Endothelial cell (in vitro differentiated cells): Measurements from ENCODE around the gene KIF21B. TPM values are rescaled to one million over a fixed set of nuclear protein-coding genes. Genes with fewer than 3 reads are reported as not detected.

ENCODE experiments used
- DNase-seq: peaks from one replicate; pipeline ENCODE4 v3.0.0; 2021; ENCODE audit warnings: low spot score
- H3K27ac Mint-ChIP-seq: one replicate; pipeline ENCODE4 v1.8.0; 2021; ENCODE audit warnings: mixed read lengths, inconsistent platforms; ENCODE audit not compliant: unreplicated experiment
- H3K27me3 Mint-ChIP-seq: one replicate; pipeline ENCODE4 v1.8.0; 2021; ENCODE audit warnings: mild to moderate bottlenecking, moderate library complexity, mixed read lengths, inconsistent platforms; ENCODE audit not compliant: unreplicated experiment
- H3K36me3 Mint-ChIP-seq: one replicate; pipeline ENCODE4 v1.8.0; 2021; ENCODE audit warnings: mild to moderate bottlenecking, low read depth, mixed read lengths, inconsistent platforms; ENCODE audit not compliant: unreplicated experiment
- H3K4me1 Mint-ChIP-seq: one replicate; pipeline ENCODE4 v1.8.0; 2021; ENCODE audit warnings: mild to moderate bottlenecking, mixed read lengths, inconsistent platforms; ENCODE audit not compliant: unreplicated experiment
- H3K4me3 Mint-ChIP-seq: one replicate; pipeline ENCODE4 v1.8.0; 2021; ENCODE audit warnings: mild to moderate bottlenecking, mixed read lengths, inconsistent platforms; ENCODE audit not compliant: unreplicated experiment
- H3K9me3 Mint-ChIP-seq: one replicate; pipeline ENCODE4 v1.8.0; 2021; ENCODE audit warnings: mixed read lengths, inconsistent platforms; ENCODE audit not compliant: unreplicated experiment
- total RNA-seq: library from RNA; stranded (reverse); fragmentation: NEBNext Ultra II Directional; extraction: Animal tissue kit (Norgen Biotek cat#: 25700); gene quantifications from one replicate; pipeline ENCODE4 v1.2.1, GENCODE V29; 2021; ENCODE audit not compliant: unreplicated experiment
- TF ChIP-seq, protein P1 (sequence below): fragments of 200-600 bp; sonication (generic); IDR thresholded peaks from one replicate; pipeline ENCODE4 v1.5.0; 2021; ENCODE audit warnings: antibody characterized with exemption; ENCODE audit not compliant: unreplicated experiment

KIF21B gene
- total RNA-seq, 1 donor from 2014 or later = 8.4 TPM

DNA sequence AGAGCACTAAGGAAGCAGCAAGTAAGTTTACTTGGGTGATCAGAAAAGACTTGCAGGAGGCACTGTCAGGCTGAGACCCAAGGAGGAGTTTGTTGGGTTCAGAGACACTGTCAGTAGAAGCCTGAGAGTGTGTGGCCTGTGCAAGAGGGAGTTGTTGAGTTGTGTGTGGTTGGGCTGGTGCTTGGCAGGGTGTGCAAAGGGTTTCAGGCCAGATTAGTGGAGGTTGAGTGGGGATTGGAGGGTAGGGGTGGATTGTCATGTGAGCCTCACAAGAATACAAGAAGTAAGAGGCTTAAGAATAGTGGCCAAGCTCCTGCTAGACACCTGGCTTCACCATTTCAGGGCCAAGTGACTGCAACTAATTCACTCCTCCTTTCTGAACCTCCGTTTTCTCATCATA lies 8.9 kb upstream of the KIF21B start:
- peaks cover 4% of the 10 kb centered on the region for H3K27me3 Mint-ChIP-seq
- TF ChIP-seq, protein P1, sequence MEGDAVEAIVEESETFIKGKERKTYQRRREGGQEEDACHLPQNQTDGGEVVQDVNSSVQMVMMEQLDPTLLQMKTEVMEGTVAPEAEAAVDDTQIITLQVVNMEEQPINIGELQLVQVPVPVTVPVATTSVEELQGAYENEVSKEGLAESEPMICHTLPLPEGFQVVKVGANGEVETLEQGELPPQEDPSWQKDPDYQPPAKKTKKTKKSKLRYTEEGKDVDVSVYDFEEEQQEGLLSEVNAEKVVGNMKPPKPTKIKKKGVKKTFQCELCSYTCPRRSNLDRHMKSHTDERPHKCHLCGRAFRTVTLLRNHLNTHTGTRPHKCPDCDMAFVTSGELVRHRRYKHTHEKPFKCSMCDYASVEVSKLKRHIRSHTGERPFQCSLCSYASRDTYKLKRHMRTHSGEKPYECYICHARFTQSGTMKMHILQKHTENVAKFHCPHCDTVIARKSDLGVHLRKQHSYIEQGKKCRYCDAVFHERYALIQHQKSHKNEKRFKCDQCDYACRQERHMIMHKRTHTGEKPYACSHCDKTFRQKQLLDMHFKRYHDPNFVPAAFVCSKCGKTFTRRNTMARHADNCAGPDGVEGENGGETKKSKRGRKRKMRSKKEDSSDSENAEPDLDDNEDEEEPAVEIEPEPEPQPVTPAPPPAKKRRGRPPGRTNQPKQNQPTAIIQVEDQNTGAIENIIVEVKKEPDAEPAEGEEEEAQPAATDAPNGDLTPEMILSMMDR = no peak
- no peak overlapping the region for H3K4me3 Mint-ChIP-seq
- DNase-seq = no peak
- no peaks in the 10 kb centered on the region for H3K4me1 Mint-ChIP-seq
- no peaks in the 10 kb centered on the region for H3K36me3 Mint-ChIP-seq
- H3K27ac Mint-ChIP-seq = no peak overlapping the region
- H3K9me3 Mint-ChIP-seq = no peaks in the 10 kb centered on the region

DNA sequence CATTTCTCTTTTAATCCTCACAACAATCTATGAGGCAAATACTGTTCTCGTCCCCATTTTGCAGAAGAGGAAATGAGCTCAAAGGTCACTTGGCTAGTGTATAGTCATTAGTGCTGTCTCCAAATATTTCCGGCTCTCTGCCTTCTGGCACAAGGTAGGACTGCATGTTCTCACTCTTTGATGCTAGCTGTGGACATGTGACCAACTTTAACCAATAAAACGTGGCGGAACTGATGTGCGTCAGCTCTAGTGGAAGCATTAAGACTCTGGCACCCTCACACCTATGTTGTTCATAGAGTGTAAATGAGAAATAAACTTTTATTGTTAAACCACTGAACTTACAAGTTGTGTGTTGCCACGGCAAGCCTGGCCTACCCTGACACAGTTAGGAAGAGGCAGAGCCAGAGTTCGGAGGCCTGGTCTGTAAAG lies 5.0 kb upstream of the KIF21B start:
- no peak for DNase-seq
- Mint-ChIP-seq H3K36me3 (no peaks in the 10 kb centered on the region), H3K27ac (no peak overlapping the region), H3K27me3 (no peaks in the 10 kb centered on the region), H3K9me3 (no peaks in the 10 kb centered on the region), H3K4me3 (no peak overlapping the region), H3K4me1 (peaks cover 13% of the 10 kb centered on the region)
- TF ChIP-seq, protein P1 = no peak

DNA sequence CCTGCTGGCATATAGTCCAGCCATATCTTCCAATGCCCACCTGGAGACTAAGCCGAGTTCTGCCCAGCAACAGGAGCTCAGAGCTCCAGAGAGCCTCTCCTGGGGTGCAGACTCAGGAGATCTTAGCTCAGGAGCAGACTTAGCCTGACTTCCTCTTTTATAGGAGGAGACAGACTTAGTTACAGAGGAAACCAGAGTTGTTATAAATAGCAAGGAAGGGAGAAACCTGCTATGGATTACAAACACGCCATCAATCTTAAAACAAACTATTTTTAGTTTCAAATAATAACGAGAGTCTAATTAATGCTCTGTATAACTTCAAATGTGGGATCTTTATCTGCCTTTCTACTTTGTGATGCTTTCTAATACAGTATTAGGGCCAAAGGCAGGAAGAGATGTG lies 3.3 kb upstream of the KIF21B start:
- peaks cover 23% of the 10 kb centered on the region for H3K4me1 Mint-ChIP-seq
- TF ChIP-seq, protein P1 = no peak
- no peak overlapping the region for H3K4me3 Mint-ChIP-seq
- no peak for DNase-seq
- no peaks in the 10 kb centered on the region for H3K9me3 Mint-ChIP-seq
- no peak overlapping the region for H3K27ac Mint-ChIP-seq
- peaks cover 6% of the 10 kb centered on the region for H3K27me3 Mint-ChIP-seq
- no peaks in the 10 kb centered on the region for H3K36me3 Mint-ChIP-seq

DNA sequence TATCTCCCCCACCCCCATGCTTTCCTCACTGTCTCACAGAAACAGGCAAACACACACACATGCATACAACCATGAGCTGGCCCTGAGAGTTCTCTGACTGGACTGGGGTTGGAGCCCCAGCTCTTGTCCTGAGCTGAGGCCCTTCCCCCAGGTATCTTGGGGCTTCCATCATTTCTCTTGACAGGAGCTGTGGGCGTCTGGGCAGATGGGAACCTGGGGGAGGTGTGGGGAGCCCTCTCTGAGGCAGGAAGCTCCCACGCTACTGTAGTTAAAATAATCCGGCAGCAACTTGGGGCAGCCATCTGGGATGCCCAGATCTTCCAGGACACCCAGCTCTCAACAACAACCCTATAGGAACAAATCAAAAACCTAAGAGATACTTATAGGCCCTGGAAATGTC lies 2.7 kb upstream of the KIF21B start:
- DNase-seq = no peak
- TF ChIP-seq, protein P1 = no peak
- Mint-ChIP-seq H3K4me3 (no peak overlapping the region), H3K27ac (no peak overlapping the region), H3K27me3 (peaks cover 6% of the 10 kb centered on the region), H3K9me3 (no peaks in the 10 kb centered on the region), H3K36me3 (no peaks in the 10 kb centered on the region), H3K4me1 (peaks cover 28% of the 10 kb centered on the region)

DNA sequence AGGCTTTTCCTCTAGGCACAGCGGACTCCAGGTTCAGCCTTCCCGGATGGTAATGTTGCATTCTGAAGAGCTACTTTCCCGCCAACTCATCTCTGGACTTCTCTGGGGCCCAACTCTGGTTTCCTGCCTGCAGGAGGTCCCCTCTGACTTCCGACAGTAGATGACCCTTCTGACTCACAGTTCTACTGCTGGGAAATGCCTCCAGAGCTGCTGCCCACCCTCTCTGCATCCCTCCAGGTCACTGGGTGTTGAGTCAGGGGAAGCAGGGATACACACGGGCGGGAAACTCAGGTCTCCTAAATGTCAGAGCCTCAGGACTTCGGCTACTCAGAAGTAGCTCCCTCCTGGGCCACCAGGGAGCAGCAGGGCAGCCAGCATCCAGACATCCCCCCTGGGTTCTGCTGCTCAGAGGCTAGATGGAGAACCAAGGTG lies 2.1 kb upstream of the KIF21B start:
- Mint-ChIP-seq H3K9me3 (no peaks in the 10 kb centered on the region), H3K4me1 (peaks cover 32% of the 10 kb centered on the region)
- peak; percentile 53 for DNase-seq

More for the DNA sequence above, 2.1 kb upstream of the KIF21B start:
- peaks cover 3% of the 10 kb centered on the region for H3K36me3 Mint-ChIP-seq
- H3K27me3 Mint-ChIP-seq = peaks cover 10% of the 10 kb centered on the region
- H3K4me3 Mint-ChIP-seq = no peak overlapping the region
- TF ChIP-seq, protein P1 = no peak
- no peak overlapping the region for H3K27ac Mint-ChIP-seq
